H1 (cell line): Measurements from ENCODE around the gene CDKN2B. TPM values are rescaled to one million over a fixed set of nuclear protein-coding genes. Genes with fewer than 3 reads are reported as not detected.

Experiments used
- ASH2L ChIP-seq: fragments of 200-600, 300-600 bp; sonication (generic); IDR thresholded peaks from one replicate; pipeline ENCODE4 v1.7.1; 2017; ENCODE audit warnings: low read length
- BCL11A ChIP-seq, 2 experiments: IDR thresholded peaks; one replicate each; pipeline ENCODE4 v1.6.1; 2011; ENCODE audit warnings: low read depth in 2 of 2, low read length in 2 of 2, mild to moderate bottlenecking in 2 of 2
- CHD2 ChIP-seq: IDR thresholded peaks from 2 replicates; pipeline ENCODE4 v1.6.1; 2012; ENCODE audit warnings: low read length, improper control_type of control experiment
- EZH2 ChIP-seq: fragments of 200-600 bp; sonication (generic); IDR thresholded peaks from 2 replicates; pipeline ENCODE4 v1.7.1; 2012; ENCODE audit warnings: low read depth, mild to moderate bottlenecking, moderate library complexity, low read length, inconsistent platforms; ENCODE audit not compliant: severe bottlenecking
- HDAC6 ChIP-seq: IDR thresholded peaks from one replicate; pipeline ENCODE4 v1.7.1; 2012; ENCODE audit warnings: low read depth, mild to moderate bottlenecking, inconsistent platforms, low read length, moderate library complexity
- JUN ChIP-seq: IDR thresholded peaks from 2 replicates; pipeline ENCODE4 v1.6.1; 2011; ENCODE audit warnings: low read depth, mild to moderate bottlenecking, improper control_type of control experiment, low read length
- RAD21 ChIP-seq, 2 experiments: IDR thresholded peaks in 1 of 2; conservative IDR thresholded peaks in 1 of 2; 2 replicates each; pipeline ENCODE4 v1.6.1; 2011; ENCODE audit warnings: low read depth in 2 of 2, low read length in 2 of 2, improper control_type of control experiment in 1 of 2, inconsistent platforms in 1 of 2, mild to moderate bottlenecking in 1 of 2, moderate library complexity in 1 of 2
- SUZ12 ChIP-seq: fragments of 200-600 bp; sonication (generic); IDR thresholded peaks from 2 replicates; pipeline ENCODE4 v1.6.1; 2012; ENCODE audit warnings: mild to moderate bottlenecking, inconsistent platforms, low read length, moderate library complexity, mixed read lengths
- TAF7 ChIP-seq: optimal IDR thresholded peaks from 2 replicates; pipeline ENCODE3; 2011; ENCODE audit warnings: low read depth, mild to moderate bottlenecking, inconsistent platforms, low read length, moderate library complexity, borderline replicate concordance
- USF2 ChIP-seq: IDR thresholded peaks from 2 replicates; pipeline ENCODE4 v1.6.1; 2011; ENCODE audit warnings: low read length, improper control_type of control experiment
- YY1 ChIP-seq: IDR thresholded peaks from 2 replicates; pipeline ENCODE4 v1.6.1; 2011; ENCODE audit warnings: low read depth, mild to moderate bottlenecking, low read length
- polyA plus RNA-seq, 7 experiments: library from polyadenylated mRNA; depleted of rRNA in 3 of 7; stranded (reverse) in 5 of 7; unstranded in 2 of 7; fragments of >200 nt in 5 of 7; fragments of 200-250 nt in 2 of 7; gene quantifications; 1 replicate in 5 of 7; 2 replicates in 1 of 7; 4 replicates in 1 of 7; pipeline versions ENCODE4 v1.2.1 to v1.2.3, GENCODE V29; 2011 to 2013; ENCODE audit warnings: missing spikeins in 2 of 7, mixed read lengths in 2 of 7
- total RNA-seq: library from RNA; stranded (reverse); fragmentation: NEBNext Ultra II Directional; extraction: Animal tissue kit (Norgen Biotek cat#: 25700); gene quantifications from 2 replicates; pipeline ENCODE4 v1.2.1, GENCODE V29; 2021

Gene CDKN2B
- total and polyA plus RNA-seq, 2 of the 8 experiments (the other 6 are each of a cell fraction or from before 2014, with no cell fraction given), result 0.20 to 0.88 TPM

- TF ChIP-seq USF2 (no peak), SUZ12 (peak; percentile 91), CHD2 (0 out of 2 replicates have a peak, but pooled peaks have one; percentile 16), TAF7 (peak; percentile 48), RAD21 (IDR thresholded peaks at IDR 0.05 in 1 of 2, conservative IDR thresholded peaks at IDR 0.05 in 1 of 2; ENCODE audit: low read depth in 2 of 2, low read length in 2 of 2) (peak; percentile 49 to 66), EZH2 (peak; percentile 91), JUN (no peak), ASH2L (no peak), YY1 (0 out of 2 replicates have a peak, but pooled peaks have one; percentile 9), HDAC6 (no peak), BCL11A (IDR thresholded peaks at IDR 0.05; ENCODE audit: low read depth in 2 of 2, low read length in 2 of 2) (no peak)
Measured at GRCh38 chr9:21965401-21965951, 43.6 kb downstream of the CDKN2B start (continued).
